DND-41 (cell line): ENCODE data around the gene SLC25A1.

Experiments used
- CTCF ChIP-seq: IDR thresholded peaks from 2 replicates; pipeline ENCODE4 v1.5.1; 2012; ENCODE audit warnings: borderline replicate concordance, low read length, moderate library complexity, mild to moderate bottlenecking; ENCODE audit not compliant: poor library complexity, severe bottlenecking; ENCODE audit errors: extremely low read depth
- EZH2 ChIP-seq: IDR thresholded peaks from 3 replicates; pipeline ENCODE4 v1.6.1; 2012; ENCODE audit warnings: borderline replicate concordance, low read depth, mild to moderate bottlenecking, moderate library complexity, low read length, inconsistent platforms; ENCODE audit not compliant: severe bottlenecking

- no peak for TF ChIP-seq CTCF
- TF ChIP-seq EZH2 = no peak
Observed at GRCh38 chr22:19224985-19225384, 46.4 kb upstream of the SLC25A1 start.
